ENCODE results near the gene RAVER1.
A peak's percentile ranks its signal among the peaks of the same experiment; 100 is the strongest.
"Not testable (repeated sequence)": the region's sequence is repeated elsewhere in the genome, so short reads cannot be mapped to it uniquely, and the experiment has no call there.

The RAVER1 gene

DNA sequence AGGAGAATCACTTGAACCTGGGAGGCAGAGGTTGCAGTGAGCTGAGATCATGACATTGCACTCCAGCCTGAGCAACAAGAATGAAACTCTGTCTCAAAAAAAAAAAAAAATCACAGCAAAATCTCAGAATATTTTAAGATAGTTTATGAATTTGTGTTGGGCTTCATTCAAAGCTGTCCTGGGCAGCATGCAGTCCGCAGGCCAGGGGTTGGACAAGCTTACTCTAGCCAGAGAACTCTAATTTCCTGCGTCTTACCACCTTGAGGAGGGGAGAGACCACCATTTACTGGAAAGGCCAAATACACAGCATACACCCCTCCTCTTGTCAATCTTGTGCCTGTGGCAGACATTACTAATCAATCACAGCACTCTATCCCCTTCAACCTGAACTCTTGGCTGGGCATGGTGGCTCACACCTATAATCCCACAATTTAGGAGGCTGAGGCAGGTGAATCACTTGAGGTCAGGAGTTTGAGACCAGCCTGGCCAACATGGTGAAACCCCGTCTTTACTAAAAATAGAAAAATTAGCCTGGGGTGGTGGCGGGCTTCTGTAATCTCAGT lies 33.7 kb upstream of the RAVER1 start:
- H3K4me3 ChIP-seq (ENCODE audit: low read depth, low read length); H3K9me3 ChIP-seq (ENCODE audit: control insufficient read depth, insufficient read depth, low read depth, low read length); H3K9ac ChIP-seq (ENCODE audit: low read length); H3K4me1 ChIP-seq (ENCODE audit: control insufficient read depth, insufficient read depth, low read length); H3K27ac ChIP-seq (ENCODE audit: low read depth, low read length); H3K27me3 ChIP-seq (ENCODE audit: control insufficient read depth, insufficient read depth, low read length): not testable (repeated sequence)
- peaks cover 53% of the 10 kb centered on the region for H3K36me3 ChIP-seq (ENCODE audit: control insufficient read depth, insufficient read depth, low read length)

DNA sequence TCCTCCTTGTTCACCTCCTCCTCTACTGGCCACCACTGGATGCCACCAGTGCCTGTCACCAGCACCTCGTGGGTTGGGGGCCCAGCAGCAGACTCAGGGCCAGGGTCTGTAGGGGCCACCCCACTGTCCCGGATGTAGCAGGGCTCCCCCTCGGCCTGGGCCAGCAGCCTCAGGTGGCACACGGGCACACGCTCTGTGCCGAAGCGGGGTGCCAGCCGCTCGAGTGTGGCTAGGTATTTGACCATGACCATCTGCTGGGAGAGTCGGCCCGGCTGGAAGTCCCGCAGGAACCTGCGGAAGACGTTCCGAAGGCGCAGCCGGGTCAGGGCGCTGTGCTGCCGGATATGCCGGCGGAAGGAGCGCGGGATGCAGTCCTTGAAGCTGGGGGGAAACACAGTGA lies 32.2 kb upstream of the RAVER1 start:
- H3K9me3 ChIP-seq (ENCODE audit: control insufficient read depth, insufficient read depth, low read depth, low read length): no peaks in the 10 kb centered on the region
- H3K27ac ChIP-seq (ENCODE audit: low read depth, low read length): no peak overlapping the region
- no peaks in the 10 kb centered on the region for H3K4me1 ChIP-seq (ENCODE audit: control insufficient read depth, insufficient read depth, low read length)
- H3K27me3 ChIP-seq (ENCODE audit: control insufficient read depth, insufficient read depth, low read length): no peaks in the 10 kb centered on the region
- peaks cover 61% of the 10 kb centered on the region for H3K36me3 ChIP-seq (ENCODE audit: control insufficient read depth, insufficient read depth, low read length)
- H3K4me3 ChIP-seq (ENCODE audit: low read depth, low read length): no peak overlapping the region
- no peak overlapping the region for H3K9ac ChIP-seq (ENCODE audit: low read length)

DNA sequence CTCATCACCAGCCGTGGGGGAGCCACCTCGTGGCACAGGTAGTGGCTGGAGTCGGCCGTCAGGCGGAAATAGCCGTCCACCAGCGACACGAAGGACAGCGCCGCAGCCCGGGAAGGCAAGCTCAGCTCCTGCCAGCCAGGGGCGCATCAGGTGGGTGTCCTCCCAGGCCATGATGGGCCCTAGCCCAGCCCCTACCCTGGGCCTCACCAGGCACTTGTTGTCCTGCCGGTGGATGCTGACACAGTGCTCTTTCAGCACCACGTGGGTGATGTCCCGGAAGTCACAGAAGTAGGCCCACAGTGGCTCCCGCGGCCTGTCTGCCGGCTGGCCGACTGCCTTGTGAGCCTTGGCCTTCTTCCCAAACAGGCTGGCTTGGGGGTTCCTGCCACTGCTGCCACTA lies 31.3 kb upstream of the RAVER1 start:
- Histone ChIP-seq H3K4me1 (ENCODE audit: control insufficient read depth, insufficient read depth, low read length) (no peaks in the 10 kb centered on the region), H3K4me3 (ENCODE audit: low read depth, low read length) (no peak overlapping the region), H3K36me3 (ENCODE audit: control insufficient read depth, insufficient read depth, low read length) (peaks cover 61% of the 10 kb centered on the region), H3K9me3 (ENCODE audit: control insufficient read depth, insufficient read depth, low read depth, low read length) (no peaks in the 10 kb centered on the region), H3K27me3 (ENCODE audit: control insufficient read depth, insufficient read depth, low read length) (no peaks in the 10 kb centered on the region), H3K9ac (ENCODE audit: low read length) (no peak overlapping the region), H3K27ac (ENCODE audit: low read depth, low read length) (no peak overlapping the region)

DNA sequence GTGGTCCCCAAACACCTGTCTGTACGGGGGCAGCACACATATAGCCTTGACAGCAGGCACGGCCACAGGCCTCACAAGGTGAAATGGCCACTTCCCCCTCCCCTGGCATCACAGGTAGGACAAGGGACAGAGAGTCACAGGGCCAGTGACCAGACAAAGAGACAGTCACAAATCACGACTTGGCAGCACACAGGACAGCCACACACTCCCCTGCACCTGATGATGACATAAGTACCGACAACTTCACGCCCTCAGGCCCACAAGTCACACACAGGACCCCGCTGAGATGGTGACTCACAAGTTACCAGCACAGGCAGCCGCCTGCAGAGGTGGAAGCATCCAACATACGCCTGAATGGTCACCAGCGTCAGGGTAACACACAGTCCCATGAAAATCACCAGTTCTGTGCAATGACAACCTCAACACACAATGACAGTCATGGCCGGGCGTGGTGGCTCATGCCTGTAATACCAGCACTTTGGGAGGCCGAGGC lies 30.5 kb upstream of the RAVER1 start:
- Histone ChIP-seq H3K36me3 (ENCODE audit: control insufficient read depth, insufficient read depth, low read length) (peaks cover 65% of the 10 kb centered on the region), H3K9me3 (ENCODE audit: control insufficient read depth, insufficient read depth, low read depth, low read length) (no peaks in the 10 kb centered on the region), H3K4me1 (ENCODE audit: control insufficient read depth, insufficient read depth, low read length) (no peaks in the 10 kb centered on the region), H3K9ac (ENCODE audit: low read length) (peak overlapping the region; percentile 6), H3K27me3 (ENCODE audit: control insufficient read depth, insufficient read depth, low read length) (no peaks in the 10 kb centered on the region), H3K4me3 (ENCODE audit: low read depth, low read length) (no peak overlapping the region), H3K27ac (ENCODE audit: low read depth, low read length) (no peak overlapping the region)

DNA sequence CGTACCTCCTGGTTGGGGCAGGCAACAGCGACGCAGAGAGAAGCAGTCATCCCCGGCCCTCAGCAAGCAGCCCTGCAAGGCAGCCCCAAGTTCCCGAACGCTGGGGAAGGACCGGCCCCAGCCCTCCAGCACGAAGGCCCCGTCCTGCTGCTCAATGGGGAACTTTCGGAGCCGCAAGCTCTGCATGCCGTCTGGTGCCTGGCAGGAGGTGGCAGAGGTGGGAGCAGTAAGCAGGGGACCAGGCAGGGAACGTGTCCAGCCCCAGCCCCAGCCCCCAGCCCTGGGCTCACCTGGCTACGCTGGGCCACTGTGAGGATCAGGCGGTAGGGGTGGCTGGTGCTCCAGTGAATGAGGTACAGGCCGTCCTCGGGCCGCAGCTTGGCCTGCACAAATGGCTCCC lies 28.9 kb upstream of the RAVER1 start:
- H3K4me1 ChIP-seq (ENCODE audit: control insufficient read depth, insufficient read depth, low read length): no peaks in the 10 kb centered on the region
- H3K9ac ChIP-seq (ENCODE audit: low read length): no peak overlapping the region
- H3K4me3 ChIP-seq (ENCODE audit: low read depth, low read length): no peak overlapping the region
- peaks cover 61% of the 10 kb centered on the region for H3K36me3 ChIP-seq (ENCODE audit: control insufficient read depth, insufficient read depth, low read length)
- H3K27me3 ChIP-seq (ENCODE audit: control insufficient read depth, insufficient read depth, low read length): no peaks in the 10 kb centered on the region
- no peak overlapping the region for H3K27ac ChIP-seq (ENCODE audit: low read depth, low read length)
- H3K9me3 ChIP-seq (ENCODE audit: control insufficient read depth, insufficient read depth, low read depth, low read length): no peaks in the 10 kb centered on the region

DNA sequence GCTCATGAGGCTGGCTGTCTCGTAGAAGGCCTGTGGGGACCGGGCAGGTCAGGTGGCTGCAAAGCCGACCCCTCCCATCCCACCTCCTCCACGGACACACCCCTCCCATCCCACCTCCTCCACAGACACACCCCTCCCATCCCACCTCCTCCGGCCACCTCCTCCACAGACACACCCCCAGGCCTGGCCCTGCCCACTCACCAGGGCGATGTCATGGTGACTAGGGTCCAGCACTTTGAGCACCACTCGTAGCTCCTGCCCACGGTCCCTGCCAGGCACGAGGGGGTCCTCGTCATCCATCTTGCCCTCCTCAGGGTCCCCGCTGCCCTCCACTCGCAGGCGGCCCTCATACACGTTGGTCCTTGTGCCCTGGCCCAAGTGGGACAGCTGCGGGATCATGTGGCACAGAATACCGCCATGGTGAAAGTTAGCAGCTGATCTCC lies 28.3 kb upstream of the RAVER1 start:
- Histone ChIP-seq H3K9ac (ENCODE audit: low read length) (no peak overlapping the region), H3K9me3 (ENCODE audit: control insufficient read depth, insufficient read depth, low read depth, low read length) (no peaks in the 10 kb centered on the region), H3K4me1 (ENCODE audit: control insufficient read depth, insufficient read depth, low read length) (no peaks in the 10 kb centered on the region), H3K4me3 (ENCODE audit: low read depth, low read length) (no peak overlapping the region), H3K36me3 (ENCODE audit: control insufficient read depth, insufficient read depth, low read length) (peaks cover 60% of the 10 kb centered on the region), H3K27me3 (ENCODE audit: control insufficient read depth, insufficient read depth, low read length) (no peaks in the 10 kb centered on the region), H3K27ac (ENCODE audit: low read depth, low read length) (no peak overlapping the region)

DNA sequence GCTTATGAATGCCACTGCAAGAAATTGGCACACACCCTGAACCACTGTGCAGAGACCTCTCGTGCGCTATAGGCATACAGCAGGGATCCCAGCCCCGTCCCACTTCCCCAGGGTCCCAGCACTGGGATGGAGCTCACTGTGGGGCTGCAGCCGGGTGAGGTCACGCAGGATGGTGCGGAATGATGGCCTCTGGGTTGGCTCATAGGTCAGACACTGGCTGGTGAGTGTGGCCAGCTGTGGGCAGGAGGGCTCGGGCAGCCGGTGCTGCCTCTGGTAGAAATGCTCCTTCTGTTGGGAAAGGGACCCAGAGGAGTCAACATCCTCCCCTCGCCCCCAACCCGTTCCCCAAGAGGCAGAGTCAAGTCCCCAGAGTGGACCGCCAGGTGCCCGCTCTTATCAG lies 23.1 kb upstream of the RAVER1 start:
- no peak overlapping the region for H3K27ac ChIP-seq (ENCODE audit: low read depth, low read length)
- no peak overlapping the region for H3K4me3 ChIP-seq (ENCODE audit: low read depth, low read length)
- no peak overlapping the region for H3K9ac ChIP-seq (ENCODE audit: low read length)
- no peaks in the 10 kb centered on the region for H3K9me3 ChIP-seq (ENCODE audit: control insufficient read depth, insufficient read depth, low read depth, low read length)
- H3K27me3 ChIP-seq (ENCODE audit: control insufficient read depth, insufficient read depth, low read length): no peaks in the 10 kb centered on the region
- peaks cover 3% of the 10 kb centered on the region for H3K4me1 ChIP-seq (ENCODE audit: control insufficient read depth, insufficient read depth, low read length)
- H3K36me3 ChIP-seq (ENCODE audit: control insufficient read depth, insufficient read depth, low read length): peaks cover 21% of the 10 kb centered on the region

DNA sequence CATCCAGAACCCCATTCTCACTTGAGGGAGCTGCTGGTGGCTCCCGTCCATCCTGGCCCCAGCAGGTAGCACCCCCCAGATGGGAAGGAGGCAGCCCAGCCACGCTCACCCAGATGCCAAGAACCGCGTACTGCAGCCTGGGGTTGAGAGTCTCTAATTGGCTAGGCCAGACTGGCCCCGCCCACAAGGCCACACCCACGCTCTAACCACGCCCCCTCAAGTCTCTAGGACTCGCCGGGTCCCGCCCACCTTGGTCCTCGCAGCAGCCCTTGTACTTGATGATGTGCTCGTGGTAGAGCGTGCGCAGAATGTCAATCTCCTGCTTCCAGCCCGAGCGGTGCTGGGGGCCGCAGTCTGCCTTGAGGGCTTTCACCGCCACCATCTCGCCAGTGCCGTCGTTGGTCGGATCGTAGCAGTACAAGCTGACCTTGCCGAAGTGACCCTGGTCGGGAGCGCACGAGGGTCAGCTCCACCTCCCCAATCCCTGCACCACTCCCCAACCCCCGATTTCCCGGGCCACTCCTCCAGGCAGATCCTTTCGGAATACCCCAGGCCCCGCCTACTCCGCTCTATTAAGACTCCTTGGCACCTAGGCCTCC lies 20.6 kb upstream of the RAVER1 start:
- H3K9me3 ChIP-seq (ENCODE audit: control insufficient read depth, insufficient read depth, low read depth, low read length): no peaks in the 10 kb centered on the region
- H3K27ac ChIP-seq (ENCODE audit: low read depth, low read length): no peak overlapping the region
- H3K9ac ChIP-seq (ENCODE audit: low read length): no peak overlapping the region
- peaks cover 3% of the 10 kb centered on the region for H3K4me1 ChIP-seq (ENCODE audit: control insufficient read depth, insufficient read depth, low read length)
- H3K27me3 ChIP-seq (ENCODE audit: control insufficient read depth, insufficient read depth, low read length): no peaks in the 10 kb centered on the region
- peaks cover 21% of the 10 kb centered on the region for H3K36me3 ChIP-seq (ENCODE audit: control insufficient read depth, insufficient read depth, low read length)
- H3K4me3 ChIP-seq (ENCODE audit: low read depth, low read length): peak overlapping the region; percentile 65

DNA sequence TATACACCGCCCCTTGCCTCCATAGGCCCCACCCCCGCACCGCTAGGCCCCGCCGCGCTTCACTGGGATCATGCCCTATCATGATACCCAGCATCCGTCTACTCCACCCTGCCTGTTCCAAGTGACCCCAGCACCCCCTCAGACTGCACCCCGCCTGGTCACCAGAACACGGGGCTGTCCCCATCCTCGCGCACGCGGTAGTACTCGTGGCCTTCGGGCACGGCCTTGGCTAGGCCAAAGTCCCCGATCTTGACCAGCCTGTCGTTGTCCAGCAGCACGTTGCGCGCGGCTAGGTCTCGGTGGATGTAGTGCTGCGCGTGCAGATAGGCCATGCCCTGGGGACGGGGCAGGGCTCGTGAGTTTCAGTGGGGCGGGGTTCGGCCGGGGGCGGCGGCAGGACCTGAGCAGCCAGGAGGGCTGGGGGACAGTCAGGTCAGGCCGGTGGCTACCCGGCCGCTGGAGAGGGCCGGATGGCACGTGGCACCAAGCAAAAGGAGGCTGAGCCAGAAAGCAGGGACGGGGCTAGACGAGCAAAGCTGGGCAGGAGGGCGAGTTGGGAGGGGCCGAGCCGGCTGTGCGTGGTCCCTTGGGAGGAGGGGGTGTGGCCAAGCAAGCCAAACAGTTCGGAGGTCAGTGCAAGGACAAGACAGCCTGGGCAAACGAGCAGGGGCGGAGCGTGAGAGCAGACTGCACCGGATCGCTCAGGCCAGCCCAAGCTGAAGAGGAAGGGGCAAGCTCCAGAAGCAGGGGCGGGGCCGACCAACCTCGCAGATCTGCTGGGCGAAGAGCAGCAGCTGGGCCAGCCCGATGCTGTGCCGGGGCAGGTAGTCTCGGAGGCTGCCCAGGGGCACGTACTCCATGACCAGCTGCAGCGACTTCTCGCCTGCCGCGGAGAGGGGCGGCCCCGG lies 19.7 kb upstream of the RAVER1 start:
- Histone ChIP-seq H3K9me3 (ENCODE audit: control insufficient read depth, insufficient read depth, low read depth, low read length) (no peaks in the 10 kb centered on the region), H3K4me3 (ENCODE audit: low read depth, low read length) (peak overlapping the region; percentile 65), H3K27me3 (ENCODE audit: control insufficient read depth, insufficient read depth, low read length) (no peaks in the 10 kb centered on the region), H3K36me3 (ENCODE audit: control insufficient read depth, insufficient read depth, low read length) (peaks cover 17% of the 10 kb centered on the region), H3K4me1 (ENCODE audit: control insufficient read depth, insufficient read depth, low read length) (peaks cover 3% of the 10 kb centered on the region), H3K27ac (ENCODE audit: low read depth, low read length) (peak overlapping the region; percentile 58), H3K9ac (ENCODE audit: low read length) (peak overlapping the region; percentile 68)

DNA sequence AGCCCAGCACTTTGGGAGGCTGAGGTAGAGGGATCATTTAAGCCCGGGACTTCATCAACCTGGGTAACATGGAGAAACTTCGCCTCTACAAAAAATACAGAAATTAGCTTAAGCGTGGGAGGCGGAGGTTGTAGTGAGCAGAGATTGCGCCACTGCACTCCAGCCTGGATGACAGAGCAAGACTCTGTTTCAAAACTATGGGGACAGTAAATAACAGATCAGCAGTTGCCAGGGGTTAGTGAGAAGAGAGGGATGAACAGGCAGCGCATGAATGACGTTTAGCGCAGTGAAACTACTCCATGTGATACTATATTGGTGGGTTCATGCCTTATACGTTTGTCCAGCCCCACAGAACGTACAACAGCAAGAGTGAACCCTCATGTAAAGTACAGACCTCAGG lies 13.2 kb upstream of the RAVER1 start:
- Histone ChIP-seq H3K36me3 (ENCODE audit: control insufficient read depth, insufficient read depth, low read length) (peaks cover 10% of the 10 kb centered on the region), H3K4me1 (ENCODE audit: control insufficient read depth, insufficient read depth, low read length) (no peaks in the 10 kb centered on the region), H3K9ac (ENCODE audit: low read length) (no peak overlapping the region), H3K4me3 (ENCODE audit: low read depth, low read length) (no peak overlapping the region), H3K27ac (ENCODE audit: low read depth, low read length) (no peak overlapping the region), H3K9me3 (ENCODE audit: control insufficient read depth, insufficient read depth, low read depth, low read length) (no peaks in the 10 kb centered on the region), H3K27me3 (ENCODE audit: control insufficient read depth, insufficient read depth, low read length) (no peaks in the 10 kb centered on the region)

DNA sequence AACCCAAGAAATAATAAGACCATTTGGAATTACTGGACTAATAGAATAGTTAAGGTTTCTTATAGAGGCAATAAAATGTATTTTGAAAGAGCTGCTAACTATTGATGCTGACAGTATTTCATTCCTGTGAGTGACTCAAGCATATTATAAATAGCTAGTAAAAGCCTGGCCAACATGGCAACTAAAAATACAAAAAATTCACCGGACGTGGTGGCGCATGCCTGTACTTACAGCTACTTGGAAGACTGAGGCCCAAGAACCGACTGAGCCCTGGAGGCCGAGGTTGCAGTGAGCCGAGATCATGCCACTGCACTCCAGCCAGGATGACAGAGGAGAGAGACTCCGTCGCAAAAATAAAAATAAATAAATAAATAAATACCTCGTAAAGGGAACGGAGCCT lies 11.5 kb upstream of the RAVER1 start:
- no peak overlapping the region for H3K27ac ChIP-seq (ENCODE audit: low read depth, low read length)
- peaks cover 4% of the 10 kb centered on the region; the same call in 1 of the 2 replicates for H3K4me1 ChIP-seq (ENCODE audit: control insufficient read depth, insufficient read depth, low read length)
- H3K9me3 ChIP-seq (ENCODE audit: control insufficient read depth, insufficient read depth, low read depth, low read length): no peaks in the 10 kb centered on the region
- H3K9ac ChIP-seq (ENCODE audit: low read length): no peak overlapping the region
- H3K4me3 ChIP-seq (ENCODE audit: low read depth, low read length): no peak overlapping the region
- no peaks in the 10 kb centered on the region for H3K27me3 ChIP-seq (ENCODE audit: control insufficient read depth, insufficient read depth, low read length)
- H3K36me3 ChIP-seq (ENCODE audit: control insufficient read depth, insufficient read depth, low read length): 0 out of 2 replicates have a peak, but pooled peaks cover under 1% of the 10 kb centered on the region
